SJSA1 (cell line): ENCODE measurements around the gene KCNH1. TPM values are rescaled to one million over a fixed set of nuclear protein-coding genes. Genes with fewer than 3 reads are reported as not detected.

Source experiments
- DNase-seq, 2 experiments: peaks; one replicate each; pipeline ENCODE4 v3.0.0-alpha.2; 2015 to 2020; ENCODE audit warnings: low spot score in 2 of 2, low read depth in 1 of 2
- H3K27ac ChIP-seq: fragments of 250-450 bp; sonication (Bioruptor Pico); 2 replicates; pipeline ENCODE4 v1.5.1; 2020; ENCODE audit warnings: mild to moderate bottlenecking, moderate library complexity
- H3K27me3 ChIP-seq: fragments of 250-450 bp; sonication (Bioruptor Pico); replicated peaks from 2 replicates; pipeline ENCODE4 v1.5.1; 2020; ENCODE audit warnings: mild to moderate bottlenecking, moderate library complexity
- H3K36me3 ChIP-seq: fragments of 250-450 bp; sonication (Bioruptor Pico); 2 replicates; pipeline ENCODE4 v1.5.1; 2020; ENCODE audit warnings: mild to moderate bottlenecking
- H3K4me1 ChIP-seq: fragments of 250-450 bp; sonication (Bioruptor Pico); replicated peaks from 2 replicates; pipeline ENCODE4 v1.6.1; 2021; ENCODE audit warnings: mild to moderate bottlenecking
- H3K4me3 ChIP-seq: fragments of 250-450 bp; sonication (Bioruptor Pico); 2 replicates; pipeline ENCODE4 v1.5.1; 2020; ENCODE audit warnings: mild to moderate bottlenecking
- H3K9me3 ChIP-seq: fragments of 250-450 bp; sonication (Bioruptor Pico); replicated peaks from 2 replicates; pipeline ENCODE4 v1.5.1; 2020; ENCODE audit warnings: mild to moderate bottlenecking
- total RNA-seq: library from RNA; depleted of rRNA; stranded (reverse); fragments of >200 nt; shearing (Covaris generic); gene quantifications from 2 replicates; pipeline ENCODE4 v1.2.3, GENCODE V29; 2014

KCNH1 gene
- total RNA-seq, 1 experiment from 2014 or later = 0.58 TPM

- no peaks in the 10 kb centered on the region for H3K9me3 ChIP-seq
- H3K27me3 ChIP-seq = no peaks in the 10 kb centered on the region
- no peak overlapping the region for H3K27ac ChIP-seq
- no peaks in the 10 kb centered on the region for H3K36me3 ChIP-seq
- H3K4me3 ChIP-seq = no peak overlapping the region
- no peak for DNase-seq
- H3K4me1 ChIP-seq = no peaks in the 10 kb centered on the region
These were observed 443.7 kb downstream of the KCNH1 start for GRCh38 chr1:210690236-210690635.

GRCh38 chr1:210689826-210690225, 444.1 kb downstream of the KCNH1 start:
- H3K27me3 ChIP-seq = no peaks in the 10 kb centered on the region
- no peaks in the 10 kb centered on the region for H3K4me1 ChIP-seq
- DNase-seq = no peak
- no peak overlapping the region for H3K4me3 ChIP-seq
- no peaks in the 10 kb centered on the region for H3K36me3 ChIP-seq
- H3K9me3 ChIP-seq = no peaks in the 10 kb centered on the region
- H3K27ac ChIP-seq = no peak overlapping the region

- H3K27me3 ChIP-seq = no peaks in the 10 kb centered on the region
- DNase-seq = no peak
- no peaks in the 10 kb centered on the region for H3K36me3 ChIP-seq
- H3K4me1 ChIP-seq = no peaks in the 10 kb centered on the region
- no peak overlapping the region for H3K4me3 ChIP-seq
- no peak overlapping the region for H3K27ac ChIP-seq
- H3K9me3 ChIP-seq = no peaks in the 10 kb centered on the region
These were observed 445.3 kb downstream of the KCNH1 start for GRCh38 chr1:210688512-210689234.

GRCh38 chr1:210687582-210688279, 446.2 kb downstream of the KCNH1 start:
- Histone ChIP-seq H3K36me3 (no peaks in the 10 kb centered on the region), H3K4me1 (no peaks in the 10 kb centered on the region), H3K27ac (no peak overlapping the region), H3K9me3 (no peaks in the 10 kb centered on the region), H3K27me3 (no peaks in the 10 kb centered on the region), H3K4me3 (no peak overlapping the region)
- DNase-seq = no peak

GRCh38 chr1:210686841-210687240, 447.1 kb downstream of the KCNH1 start:
- Histone ChIP-seq H3K27ac (no peak overlapping the region), H3K4me3 (no peak overlapping the region), H3K4me1 (no peaks in the 10 kb centered on the region), H3K27me3 (no peaks in the 10 kb centered on the region), H3K36me3 (no peaks in the 10 kb centered on the region), H3K9me3 (no peaks in the 10 kb centered on the region)
- no peak for DNase-seq

GRCh38 chr1:210685295-210685650, 448.7 kb downstream of the KCNH1 start:
- Histone ChIP-seq H3K9me3 (no peaks in the 10 kb centered on the region), H3K4me1 (no peaks in the 10 kb centered on the region), H3K27me3 (no peaks in the 10 kb centered on the region), H3K4me3 (no peak overlapping the region), H3K36me3 (no peaks in the 10 kb centered on the region), H3K27ac (no peak overlapping the region)
- no peak for DNase-seq

- no peaks in the 10 kb centered on the region for H3K27me3 ChIP-seq
- no peaks in the 10 kb centered on the region for H3K4me1 ChIP-seq
- no peak overlapping the region for H3K4me3 ChIP-seq
- H3K36me3 ChIP-seq = no peaks in the 10 kb centered on the region
- H3K27ac ChIP-seq = no peak overlapping the region
- no peaks in the 10 kb centered on the region for H3K9me3 ChIP-seq
- DNase-seq = no peak
These were observed 449.3 kb downstream of the KCNH1 start for GRCh38 chr1:210684466-210685294.

GRCh38 chr1:210683403-210684047, 450.4 kb downstream of the KCNH1 start:
- Histone ChIP-seq H3K36me3 (no peaks in the 10 kb centered on the region), H3K9me3 (no peaks in the 10 kb centered on the region), H3K4me1 (no peaks in the 10 kb centered on the region), H3K27me3 (no peaks in the 10 kb centered on the region), H3K4me3 (no peak overlapping the region), H3K27ac (no peak overlapping the region)
- DNase-seq = no peak

- Histone ChIP-seq H3K4me1 (no peaks in the 10 kb centered on the region), H3K4me3 (no peak overlapping the region), H3K27me3 (no peaks in the 10 kb centered on the region), H3K36me3 (no peaks in the 10 kb centered on the region), H3K9me3 (no peaks in the 10 kb centered on the region), H3K27ac (no peak overlapping the region)
- DNase-seq = no peak
These were observed 452.8 kb downstream of the KCNH1 start for GRCh38 chr1:210681158-210681557.

- Histone ChIP-seq H3K36me3 (no peaks in the 10 kb centered on the region), H3K4me1 (no peaks in the 10 kb centered on the region), H3K27me3 (no peaks in the 10 kb centered on the region), H3K4me3 (no peak overlapping the region), H3K9me3 (no peaks in the 10 kb centered on the region), H3K27ac (no peak overlapping the region)
- DNase-seq = no peak
These were observed 455.6 kb downstream of the KCNH1 start for GRCh38 chr1:210678306-210678705.

GRCh38 chr1:210677533-210677932, 456.4 kb downstream of the KCNH1 start:
- Histone ChIP-seq H3K9me3 (no peaks in the 10 kb centered on the region), H3K4me1 (no peaks in the 10 kb centered on the region), H3K27ac (no peak overlapping the region), H3K4me3 (no peak overlapping the region), H3K36me3 (no peaks in the 10 kb centered on the region), H3K27me3 (no peaks in the 10 kb centered on the region)
- DNase-seq = no peak

- Histone ChIP-seq H3K4me3 (no peak overlapping the region), H3K9me3 (no peaks in the 10 kb centered on the region), H3K27ac (no peak overlapping the region), H3K27me3 (no peaks in the 10 kb centered on the region), H3K4me1 (no peaks in the 10 kb centered on the region), H3K36me3 (no peaks in the 10 kb centered on the region)
- DNase-seq = no peak
These were observed 457.4 kb downstream of the KCNH1 start for GRCh38 chr1:210676539-210676938.

GRCh38 chr1:210674151-210674550, 459.8 kb downstream of the KCNH1 start:
- Histone ChIP-seq H3K4me1 (no peaks in the 10 kb centered on the region), H3K4me3 (no peak overlapping the region), H3K27me3 (no peaks in the 10 kb centered on the region), H3K9me3 (no peaks in the 10 kb centered on the region), H3K36me3 (no peaks in the 10 kb centered on the region), H3K27ac (no peak overlapping the region)
- no peak for DNase-seq

- DNase-seq = no peak
- Histone ChIP-seq H3K9me3 (no peaks in the 10 kb centered on the region), H3K4me1 (no peaks in the 10 kb centered on the region), H3K27ac (no peak overlapping the region), H3K36me3 (no peaks in the 10 kb centered on the region), H3K27me3 (no peaks in the 10 kb centered on the region), H3K4me3 (no peak overlapping the region)
These were observed 464.0 kb downstream of the KCNH1 start for GRCh38 chr1:210669951-210670350.
